Panc1 (cell line): Measurements from ENCODE around the gene PRR14L. TPM values are rescaled to one million over a fixed set of nuclear protein-coding genes. Genes with fewer than 3 reads are reported as not detected.

ENCODE experiments used
- ATAC-seq: fragments of 200-7000 bp; cut with Tn5 transposase; 2 replicates; pipeline ENCODE4 v1.9.1; 2020; ENCODE audit warnings: mild to moderate bottlenecking, moderate library complexity
- BruUV-seq: library from RNA; stranded (reverse); fragments of 400-500 nt; replicated peaks from 2 replicates; lab custom pipeline; 2021; lab: Mats Ljungman, UMichigan
- CTCF ChIA-PET: fragments of 300-600 bp; sonication (Branson Sonifier 250); formaldehyde crosslinking; loops from one replicate; lab custom pipeline; 2022; ENCODE audit warnings: antibody characterized with exemption; lab: Charles Lee
- POLR2A ChIA-PET: fragments of 300-600 bp; sonication (Branson Sonifier 250); formaldehyde crosslinking; loops from one replicate; lab custom pipeline; 2022; ENCODE audit warnings: antibody characterized with exemption; lab: Charles Lee
- DNase-seq: peaks from one replicate; pipeline ENCODE4 v3.0.0-alpha.2; 2010; ENCODE audit warnings: low read depth, low spot score
- H3K27ac ChIP-seq: 2 replicates; pipeline ENCODE4 v1.5.1; 2011; ENCODE audit warnings: mild to moderate bottlenecking, low read length, inconsistent platforms
- H3K27me3 ChIP-seq: fragments of 200-500 bp; sonication (Bioruptor generic); 2 replicates; pipeline ENCODE4 v1.6.0; 2014; ENCODE audit warnings: low read length, inconsistent platforms; ENCODE audit not compliant: control insufficient read depth, insufficient read depth
- H3K36me3 ChIP-seq: fragments of 200-500 bp; sonication (Bioruptor generic); 2 replicates; pipeline ENCODE4 v1.5.1; 2014; ENCODE audit warnings: inconsistent platforms, mild to moderate bottlenecking, low read length, moderate library complexity; ENCODE audit not compliant: control insufficient read depth, insufficient read depth
- H3K4me1 ChIP-seq: 2 replicates; pipeline ENCODE4 v1.5.1; 2011; ENCODE audit warnings: inconsistent platforms, mild to moderate bottlenecking, low read length, moderate library complexity; ENCODE audit not compliant: control insufficient read depth, insufficient read depth
- H3K4me3 ChIP-seq, 2 experiments: 2 replicates each; pipeline ENCODE4 v1.5.1; 2011 to 2012; ENCODE audit warnings: low read depth in 2 of 2, low read length in 2 of 2, mild to moderate bottlenecking in 2 of 2, inconsistent platforms in 1 of 2, moderate library complexity in 1 of 2
- H3K9me3 ChIP-seq: fragments of 200-500 bp; sonication (Bioruptor generic); 2 replicates; pipeline ENCODE4 v1.5.1; 2014; ENCODE audit warnings: low read depth, mild to moderate bottlenecking, inconsistent platforms, low read length, moderate library complexity; ENCODE audit not compliant: control insufficient read depth, insufficient read depth
- POLR2AphosphoS5 ChIP-seq: IDR thresholded peaks from 2 replicates; pipeline ENCODE4 v1.6.1; 2012; ENCODE audit warnings: mild to moderate bottlenecking, low read depth, low read length, moderate library complexity
- SIN3A ChIP-seq: IDR thresholded peaks from 2 replicates; pipeline ENCODE4 v1.6.1; 2012; ENCODE audit warnings: low read depth, mild to moderate bottlenecking, low read length, moderate library complexity, borderline replicate concordance; ENCODE audit not compliant: insufficient read depth
- TCF7L2 ChIP-seq: IDR thresholded peaks from 2 replicates; pipeline ENCODE4 v1.6.1; 2011; ENCODE audit warnings: mild to moderate bottlenecking, low read depth, low read length, inconsistent platforms
- in situ Hi-C: cut with HindIII; loops from 2 replicates; pipeline ENCODE4 v1.10.0; 2016; ENCODE audit warnings: low sequenced_read_pairs, low pct_unique_long_range_greater_than_20kb
- intact Hi-C: fragments of 100-400 bp; cut with micrococcal nuclease; formaldehyde crosslinking; loops from one replicate; pipeline ENCODE4 v1.10.0; 2022; ENCODE audit not compliant: unreplicated experiment
- total RNA-seq: library from RNA; stranded (reverse); gene quantifications from one replicate; pipeline ENCODE4 v1.2.1, GENCODE V29; 2021; ENCODE audit not compliant: unreplicated experiment
- TF ChIP-seq, protein P1 (sequence below), 2 experiments: IDR thresholded peaks; 2 replicates each; pipeline ENCODE4 v1.6.1; 2011 to 2012; ENCODE audit warnings: low read depth in 2 of 2, control low read depth in 1 of 2, low read length in 1 of 2, mild to moderate bottlenecking in 1 of 2, moderate library complexity in 1 of 2; ENCODE audit not compliant: insufficient read depth in 1 of 2
- TF ChIP-seq, protein P2 (sequence below): fragments of 450-650 bp; IDR thresholded peaks from 2 replicates; pipeline ENCODE4 v1.5.1; 2017; ENCODE audit warnings: mild to moderate bottlenecking

Gene PRR14L
- total RNA-seq, 1 experiment from 2014 or later: 45.7 TPM

DNA sequence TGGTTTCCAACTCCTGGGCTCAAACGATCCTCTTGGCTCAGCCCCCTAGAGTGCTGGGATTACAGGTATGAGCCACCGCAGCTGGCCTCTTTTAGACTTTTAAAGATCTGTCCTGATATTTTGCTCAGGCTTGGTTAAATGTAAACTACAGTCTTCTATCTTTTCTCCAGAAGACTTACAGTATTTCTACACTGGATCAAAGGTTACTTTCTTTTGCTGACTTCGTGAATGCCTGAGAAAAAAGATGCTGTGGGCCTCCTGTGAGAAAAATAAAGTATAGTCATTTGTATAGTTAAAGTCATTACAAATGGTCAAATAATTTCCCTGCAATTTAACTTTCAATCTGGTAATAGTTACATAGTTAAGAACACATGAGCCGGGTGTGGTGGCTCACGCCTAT, 23.5 kb upstream of the PRR14L start:
- TF ChIP-seq TCF7L2: no peak
- TF ChIP-seq, protein P1, sequence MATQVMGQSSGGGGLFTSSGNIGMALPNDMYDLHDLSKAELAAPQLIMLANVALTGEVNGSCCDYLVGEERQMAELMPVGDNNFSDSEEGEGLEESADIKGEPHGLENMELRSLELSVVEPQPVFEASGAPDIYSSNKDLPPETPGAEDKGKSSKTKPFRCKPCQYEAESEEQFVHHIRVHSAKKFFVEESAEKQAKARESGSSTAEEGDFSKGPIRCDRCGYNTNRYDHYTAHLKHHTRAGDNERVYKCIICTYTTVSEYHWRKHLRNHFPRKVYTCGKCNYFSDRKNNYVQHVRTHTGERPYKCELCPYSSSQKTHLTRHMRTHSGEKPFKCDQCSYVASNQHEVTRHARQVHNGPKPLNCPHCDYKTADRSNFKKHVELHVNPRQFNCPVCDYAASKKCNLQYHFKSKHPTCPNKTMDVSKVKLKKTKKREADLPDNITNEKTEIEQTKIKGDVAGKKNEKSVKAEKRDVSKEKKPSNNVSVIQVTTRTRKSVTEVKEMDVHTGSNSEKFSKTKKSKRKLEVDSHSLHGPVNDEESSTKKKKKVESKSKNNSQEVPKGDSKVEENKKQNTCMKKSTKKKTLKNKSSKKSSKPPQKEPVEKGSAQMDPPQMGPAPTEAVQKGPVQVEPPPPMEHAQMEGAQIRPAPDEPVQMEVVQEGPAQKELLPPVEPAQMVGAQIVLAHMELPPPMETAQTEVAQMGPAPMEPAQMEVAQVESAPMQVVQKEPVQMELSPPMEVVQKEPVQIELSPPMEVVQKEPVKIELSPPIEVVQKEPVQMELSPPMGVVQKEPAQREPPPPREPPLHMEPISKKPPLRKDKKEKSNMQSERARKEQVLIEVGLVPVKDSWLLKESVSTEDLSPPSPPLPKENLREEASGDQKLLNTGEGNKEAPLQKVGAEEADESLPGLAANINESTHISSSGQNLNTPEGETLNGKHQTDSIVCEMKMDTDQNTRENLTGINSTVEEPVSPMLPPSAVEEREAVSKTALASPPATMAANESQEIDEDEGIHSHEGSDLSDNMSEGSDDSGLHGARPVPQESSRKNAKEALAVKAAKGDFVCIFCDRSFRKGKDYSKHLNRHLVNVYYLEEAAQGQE (IDR thresholded peaks at IDR 0.05; ENCODE audit: insufficient read depth in 1 of 2, low read depth in 2 of 2, low read length in 1 of 2): no peak
- TF ChIP-seq SIN3A: no peak
- TF ChIP-seq, protein P2, sequence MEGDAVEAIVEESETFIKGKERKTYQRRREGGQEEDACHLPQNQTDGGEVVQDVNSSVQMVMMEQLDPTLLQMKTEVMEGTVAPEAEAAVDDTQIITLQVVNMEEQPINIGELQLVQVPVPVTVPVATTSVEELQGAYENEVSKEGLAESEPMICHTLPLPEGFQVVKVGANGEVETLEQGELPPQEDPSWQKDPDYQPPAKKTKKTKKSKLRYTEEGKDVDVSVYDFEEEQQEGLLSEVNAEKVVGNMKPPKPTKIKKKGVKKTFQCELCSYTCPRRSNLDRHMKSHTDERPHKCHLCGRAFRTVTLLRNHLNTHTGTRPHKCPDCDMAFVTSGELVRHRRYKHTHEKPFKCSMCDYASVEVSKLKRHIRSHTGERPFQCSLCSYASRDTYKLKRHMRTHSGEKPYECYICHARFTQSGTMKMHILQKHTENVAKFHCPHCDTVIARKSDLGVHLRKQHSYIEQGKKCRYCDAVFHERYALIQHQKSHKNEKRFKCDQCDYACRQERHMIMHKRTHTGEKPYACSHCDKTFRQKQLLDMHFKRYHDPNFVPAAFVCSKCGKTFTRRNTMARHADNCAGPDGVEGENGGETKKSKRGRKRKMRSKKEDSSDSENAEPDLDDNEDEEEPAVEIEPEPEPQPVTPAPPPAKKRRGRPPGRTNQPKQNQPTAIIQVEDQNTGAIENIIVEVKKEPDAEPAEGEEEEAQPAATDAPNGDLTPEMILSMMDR: no peak
- no peak for TF ChIP-seq POLR2AphosphoS5
- ChIA-PET POLR2A (no interaction called here), CTCF (no interaction called here)
- Histone ChIP-seq H3K27me3 (no peaks in the 10 kb centered on the region), H3K27ac (no peak overlapping the region), H3K36me3 (0 out of 2 replicates have a peak, but pooled peaks cover 1% of the 10 kb centered on the region), H3K4me1 (no peaks in the 10 kb centered on the region), H3K4me3 (no peak overlapping the region), H3K9me3 (no peaks in the 10 kb centered on the region)
- no TSS peak for BruUV-seq
- in situ Hi-C loops (no loop called here), intact Hi-C loops (no loop called here)
- ATAC-seq (no peak), DNase-seq (no peak)

- ATAC-seq (no peak), DNase-seq (no peak)
- in situ Hi-C loops: no loop called here
- ChIA-PET CTCF (no interaction called here), POLR2A (interaction anchor here (0.6 kb wide), 1 partner anchor 11 kb away, joined by 3 read pairs; no protein-coding TSS in a partner anchor)
- Histone ChIP-seq H3K27ac (no peak overlapping the region), H3K4me3 (no peak overlapping the region), H3K9me3 (no peaks in the 10 kb centered on the region), H3K4me1 (no peaks in the 10 kb centered on the region), H3K36me3 (peaks cover 10% of the 10 kb centered on the region), H3K27me3 (no peaks in the 10 kb centered on the region)
- TF ChIP-seq POLR2AphosphoS5 (no peak), SIN3A (no peak), TCF7L2 (no peak)
- TF ChIP-seq, protein P1 (IDR thresholded peaks at IDR 0.05; ENCODE audit: insufficient read depth in 1 of 2, low read depth in 2 of 2, low read length in 1 of 2): no peak
- TF ChIP-seq, protein P2: no peak
- BruUV-seq: no TSS peak
- intact Hi-C loops: no loop called here
Measured at GRCh38 chr22:31768422-31769059, 18.6 kb upstream of the PRR14L start.
